H1 (cell line): Measurements from ENCODE around the gene NDUFA6. TPM values are rescaled to one million over a fixed set of nuclear protein-coding genes. Genes with fewer than 3 reads are reported as not detected.

ENCODE experiments used
- CTCF ChIA-PET: fragments of 300-600 bp; sonication (Branson Sonifier 250); formaldehyde crosslinking; loops from one replicate; lab custom pipeline; 2021; ENCODE audit not compliant: partially characterized antibody; lab: Charles Lee
- POLR2A ChIA-PET: fragments of 300-600 bp; sonication (Branson Sonifier 250); formaldehyde crosslinking; loops from one replicate; lab custom pipeline; 2021; ENCODE audit warnings: inconsistent platforms; ENCODE audit not compliant: partially characterized antibody; lab: Charles Lee
- DNase-seq, 2 experiments: peaks; one replicate each; pipeline versions ENCODE4 v3.0.0 to v3.0.0-alpha.2; 2010 to 2022; ENCODE audit warnings: low spot score in 2 of 2, low read depth in 1 of 2, mixed read lengths in 1 of 2
- FAIRE-seq: peaks from 2 replicates; lab custom pipeline; 2011; peaks lifted over from hg19 to GRCh38; lab: Jason Lieb, UNC
- H2AFZ ChIP-seq: 2 replicates; pipeline ENCODE4 v1.8.1; 2012; ENCODE audit warnings: low read length, inconsistent platforms
- H2AK5ac ChIP-seq: 2 replicates; pipeline ENCODE4 v1.6.1; 2013; ENCODE audit warnings: low read depth, low read length
- H2BK120ac ChIP-seq: replicated peaks from 2 replicates; pipeline ENCODE3; 2013; ENCODE audit warnings: low read depth, low read length, inconsistent platforms
- H2BK12ac ChIP-seq: 2 replicates; pipeline ENCODE4 v1.6.1; 2013; ENCODE audit warnings: low read depth, low read length
- H2BK15ac ChIP-seq: 2 replicates; pipeline ENCODE4 v1.6.1; 2013; ENCODE audit warnings: low read length
- H2BK20ac ChIP-seq: 2 replicates; pipeline ENCODE4 v1.6.1; 2013; ENCODE audit warnings: low read length
- H2BK5ac ChIP-seq: 2 replicates; pipeline ENCODE4 v1.6.1; 2013; ENCODE audit warnings: low read depth, low read length
- H3K14ac ChIP-seq: 2 replicates; pipeline ENCODE4 v1.6.1; 2013; ENCODE audit warnings: inconsistent platforms; ENCODE audit not compliant: insufficient read length
- H3K18ac ChIP-seq: 2 replicates; pipeline ENCODE4 v1.6.1; 2013; ENCODE audit warnings: low read length; ENCODE audit errors: extremely low read depth
- H3K23ac ChIP-seq: 2 replicates; pipeline ENCODE4 v1.6.1; 2013; ENCODE audit warnings: inconsistent platforms; ENCODE audit not compliant: insufficient read length
- H3K23me2 ChIP-seq: 2 replicates; pipeline ENCODE4 v1.6.1; 2013; ENCODE audit warnings: low read depth, low read length
- H3K27ac ChIP-seq: 2 replicates; pipeline ENCODE4 v1.6.1; 2011; ENCODE audit warnings: low read depth, low read length, inconsistent platforms
- H3K27me3 ChIP-seq, 4 experiments: replicated peaks in 1 of 4; 1 replicate in 1 of 4; 2 replicates in 3 of 4; pipeline versions ENCODE4 v1.6.1 to v1.8.1; 2011 to 2013; ENCODE audit warnings: low read length in 3 of 4, mild to moderate bottlenecking in 3 of 4, inconsistent platforms in 2 of 4, mixed read lengths in 2 of 4, moderate library complexity in 1 of 4; ENCODE audit not compliant: control insufficient read depth in 3 of 4, insufficient read depth in 3 of 4; ENCODE audit errors: extremely low read depth in 1 of 4
- H3K36me3 ChIP-seq, 4 experiments: 2 replicates each; pipeline versions ENCODE4 v1.6.1 to v1.8.1; 2011 to 2013; ENCODE audit warnings: mild to moderate bottlenecking in 4 of 4, low read length in 3 of 4, moderate library complexity in 2 of 4, control low read depth in 1 of 4, inconsistent platforms in 1 of 4; ENCODE audit not compliant: insufficient read depth in 4 of 4, control insufficient read depth in 2 of 4
- H3K4ac ChIP-seq: replicated peaks from 2 replicates; pipeline ENCODE3; 2013; ENCODE audit warnings: low read length, low read depth, mixed read lengths, inconsistent platforms; ENCODE audit not compliant: insufficient read length
- H3K4me1 ChIP-seq, 4 experiments: replicated peaks in 1 of 4; 1 replicate in 1 of 4; 2 replicates in 3 of 4; pipeline versions ENCODE4 v1.6.1 to v1.8.1; 2011 to 2013; ENCODE audit warnings: low read length in 3 of 4, inconsistent platforms in 2 of 4, mixed read lengths in 1 of 4; ENCODE audit not compliant: insufficient read depth in 4 of 4, control insufficient read depth in 3 of 4
- H3K4me2 ChIP-seq, 2 experiments: 2 replicates each; pipeline versions ENCODE4 v1.6.1 to v1.8.1; 2011 to 2013; ENCODE audit warnings: low read depth in 2 of 2, low read length in 2 of 2, control low read depth in 1 of 2, inconsistent platforms in 1 of 2, mild to moderate bottlenecking in 1 of 2; ENCODE audit not compliant: insufficient read depth in 1 of 2
- H3K4me3 ChIP-seq, 4 experiments: fragments of 200-600, 300-600 bp in 1 of 4; sonication (generic), shearing (Covaris generic), sonication (Bioruptor Twin) in 1 of 4; 2 replicates each; pipeline versions ENCODE4 v1.5.1 to v1.8.1; 2011 to 2016; ENCODE audit warnings: low read length in 4 of 4, low read depth in 3 of 4, control low read depth in 2 of 4, inconsistent platforms in 2 of 4, mild to moderate bottlenecking in 2 of 4, mixed read lengths in 1 of 4, moderate library complexity in 1 of 4; ENCODE audit not compliant: insufficient read depth in 2 of 4; ENCODE audit errors: extremely low read depth in 1 of 4
- H3K56ac ChIP-seq: replicated peaks from 2 replicates; pipeline ENCODE3; 2013; ENCODE audit warnings: low read depth, mild to moderate bottlenecking, mixed read lengths, low read length, inconsistent platforms; ENCODE audit not compliant: insufficient read length
- H3K79me1 ChIP-seq: 2 replicates; pipeline ENCODE4 v1.6.1; 2013; ENCODE audit warnings: low read depth, low read length, control low read depth
- H3K79me2 ChIP-seq, 2 experiments: 2 replicates each; pipeline versions ENCODE4 v1.6.1 to v1.8.1; 2012 to 2013; ENCODE audit warnings: low read length in 2 of 2, mild to moderate bottlenecking in 2 of 2, inconsistent platforms in 1 of 2; ENCODE audit not compliant: insufficient read depth in 2 of 2, control insufficient read depth in 1 of 2
- H3K9ac ChIP-seq, 4 experiments: replicated peaks in 1 of 4; 1 replicate in 1 of 4; 2 replicates in 3 of 4; pipeline versions ENCODE4 v1.6.1 to v1.8.1; 2011 to 2013; ENCODE audit warnings: low read depth in 3 of 4, low read length in 3 of 4, control low read depth in 2 of 4, mild to moderate bottlenecking in 2 of 4, moderate library complexity in 2 of 4, inconsistent platforms in 1 of 4; ENCODE audit errors: extremely low read depth in 1 of 4
- H3K9me3 ChIP-seq, 2 experiments: 2 replicates each; pipeline versions ENCODE4 v1.6.1 to v1.8.1; 2012 to 2013; ENCODE audit warnings: mild to moderate bottlenecking in 2 of 2, moderate library complexity in 2 of 2, control low read depth in 1 of 2, inconsistent platforms in 1 of 2, low read depth in 1 of 2, low read length in 1 of 2, mixed read lengths in 1 of 2; ENCODE audit not compliant: insufficient read depth in 2 of 2
- H4K20me1 ChIP-seq, 2 experiments: replicated peaks in 1 of 2; 2 replicates each; pipeline versions ENCODE3 to v1.8.1; 2011 to 2013; ENCODE audit warnings: inconsistent platforms in 2 of 2, low read length in 2 of 2, mild to moderate bottlenecking in 1 of 2; ENCODE audit not compliant: insufficient read depth in 2 of 2, control insufficient read depth in 1 of 2
- H4K5ac ChIP-seq: 2 replicates; pipeline ENCODE4 v1.6.1; 2013; ENCODE audit warnings: low read length, low read depth, mixed read lengths, inconsistent platforms; ENCODE audit not compliant: insufficient read length
- H4K8ac ChIP-seq: 2 replicates; pipeline ENCODE4 v1.8.0; 2013; ENCODE audit warnings: mild to moderate bottlenecking, moderate library complexity, low read length, inconsistent platforms; ENCODE audit not compliant: insufficient read depth; ENCODE audit errors: extremely low read depth
- H4K91ac ChIP-seq: replicated peaks from 2 replicates; pipeline ENCODE3; 2013; ENCODE audit warnings: low read length, mixed read lengths, inconsistent platforms; ENCODE audit not compliant: insufficient read length
- ASH2L ChIP-seq: fragments of 200-600, 300-600 bp; sonication (generic); IDR thresholded peaks from one replicate; pipeline ENCODE4 v1.7.1; 2017; ENCODE audit warnings: low read length
- CHD1 ChIP-seq: IDR thresholded peaks from 2 replicates; pipeline ENCODE4 v1.6.1; 2012; ENCODE audit warnings: low read depth, low read length, improper control_type of control experiment
- EGR1 ChIP-seq: IDR thresholded peaks from 2 replicates; pipeline ENCODE4 v1.6.1; 2011; ENCODE audit warnings: low read depth, low read length, borderline replicate concordance
- FOSL1 ChIP-seq: IDR thresholded peaks from 2 replicates; pipeline ENCODE4 v1.6.1; 2011; ENCODE audit warnings: mild to moderate bottlenecking, low read depth, low read length, moderate library complexity; ENCODE audit not compliant: insufficient read depth
- POLR2A ChIP-seq, 2 experiments: IDR thresholded peaks; 1 replicate in 1 of 2; 2 replicates in 1 of 2; pipeline ENCODE4 v1.6.1; 2011; ENCODE audit warnings: low read depth in 2 of 2, low read length in 2 of 2, mild to moderate bottlenecking in 2 of 2; ENCODE audit errors: control extremely low read depth in 1 of 2
- RAD21 ChIP-seq, 2 experiments: IDR thresholded peaks in 1 of 2; conservative IDR thresholded peaks in 1 of 2; 2 replicates each; pipeline ENCODE4 v1.6.1; 2011; ENCODE audit warnings: low read depth in 2 of 2, low read length in 2 of 2, improper control_type of control experiment in 1 of 2, inconsistent platforms in 1 of 2, mild to moderate bottlenecking in 1 of 2, moderate library complexity in 1 of 2
- RFX5 ChIP-seq: IDR thresholded peaks from 2 replicates; pipeline ENCODE4 v1.6.1; 2011; ENCODE audit warnings: low read depth, low read length, improper control_type of control experiment, borderline replicate concordance
- SP1 ChIP-seq: IDR thresholded peaks from 2 replicates; pipeline ENCODE4 v1.6.1; 2011; ENCODE audit warnings: low read depth, low read length
- TEAD4 ChIP-seq: IDR thresholded peaks from 2 replicates; pipeline ENCODE4 v1.6.1; 2012; ENCODE audit warnings: low read depth, low read length, inconsistent platforms, mixed read lengths
- WGBS, 2 experiments: shearing (Covaris generic) in 1 of 2; methylation state at CpG; one replicate each; pipeline versions ENCODE4 v1.1.6 to v1.1.7; 2013 to 2015; ENCODE audit warnings: low lambda C conversion rate in 2 of 2, mixed read lengths in 2 of 2, inconsistent platforms in 1 of 2, low coverage in 1 of 2, missing lambda C conversion rate in 1 of 2; ENCODE audit not compliant: insufficient replicate concordance in 2 of 2, insufficient coverage in 1 of 2, insufficient read length in 1 of 2; ENCODE audit errors: extremely low coverage in 1 of 2, missing lambda C conversion rate in 1 of 2; 5-methylcytosine and 5-hydroxymethylcytosine counted together
- polyA plus RNA-seq, 7 experiments: library from polyadenylated mRNA; depleted of rRNA in 3 of 7; stranded (reverse) in 5 of 7; unstranded in 2 of 7; fragments of >200 nt in 5 of 7; fragments of 200-250 nt in 2 of 7; gene quantifications; 1 replicate in 5 of 7; 2 replicates in 1 of 7; 4 replicates in 1 of 7; pipeline versions ENCODE4 v1.2.1 to v1.2.3, GENCODE V29; 2011 to 2013; ENCODE audit warnings: missing spikeins in 2 of 7, mixed read lengths in 2 of 7
- total RNA-seq: library from RNA; stranded (reverse); fragmentation: NEBNext Ultra II Directional; extraction: Animal tissue kit (Norgen Biotek cat#: 25700); gene quantifications from 2 replicates; pipeline ENCODE4 v1.2.1, GENCODE V29; 2021
- TF ChIP-seq, protein P1 (sequence below), 3 experiments: IDR thresholded peaks; 1 replicate in 2 of 3; 2 replicates in 1 of 3; pipeline versions ENCODE4 v1.5.1 to v1.6.1; 2011; ENCODE audit warnings: low read length in 3 of 3, mild to moderate bottlenecking in 3 of 3, inconsistent platforms in 2 of 3, low read depth in 1 of 3, moderate library complexity in 1 of 3; ENCODE audit not compliant: insufficient read depth in 1 of 3; ENCODE audit errors: control extremely low read depth in 1 of 3

NDUFA6 gene
- total and polyA plus RNA-seq, 2 of the 8 experiments (the other 6 are each of a cell fraction or from before 2014, with no cell fraction given), result 76.2 to 105 TPM

DNA sequence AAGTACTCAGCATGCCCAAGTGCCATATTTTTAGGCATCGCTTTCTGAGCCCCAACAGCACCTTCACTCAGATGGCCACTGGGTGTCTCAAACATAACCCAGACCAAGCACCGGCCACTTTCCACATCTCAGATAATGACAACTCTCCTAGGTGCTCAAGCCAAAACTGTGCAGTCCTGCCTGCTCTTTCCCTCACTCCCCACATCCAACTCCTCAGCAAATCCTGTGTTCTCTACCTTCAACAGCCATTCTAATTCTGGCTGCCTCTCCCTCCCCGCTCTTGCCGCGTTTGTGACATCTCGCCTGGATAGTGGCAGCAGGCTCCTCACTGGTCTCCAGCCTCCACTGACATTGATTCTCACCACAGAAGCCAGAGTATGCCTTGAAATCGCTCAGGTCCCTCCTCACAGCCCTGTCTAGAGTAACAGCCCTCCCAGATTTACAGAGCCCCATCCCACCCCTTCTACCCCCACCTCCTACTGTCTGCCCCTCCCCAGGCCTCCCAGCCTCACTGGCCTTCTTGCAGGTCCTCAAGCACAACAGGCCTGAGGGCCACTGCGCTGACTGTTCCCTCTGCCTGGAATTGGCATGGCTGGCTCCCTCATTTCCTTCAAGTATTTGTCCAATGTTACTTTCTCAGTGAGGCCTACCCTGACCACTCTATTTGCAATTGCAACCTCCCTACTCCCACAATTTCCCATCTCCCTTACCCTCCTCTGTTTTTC is 17.8 kb downstream of the NDUFA6 start:
- Histone ChIP-seq H3K79me1 (no peaks in the 10 kb centered on the region), H3K56ac (no peak overlapping the region), H2BK12ac (0 out of 2 replicates have a peak overlapping the region, but pooled peaks have one; percentile 9), H3K23me2 (peaks cover 8% of the 10 kb centered on the region; the same call in 1 of the 2 replicates), H3K27me3 (peaks cover 0 to 9% (median 4%) of the 10 kb centered on the region in 4 experiments; a peak in 2 of 7 replicates), H2BK5ac (no peak overlapping the region), H3K79me2 (no peaks in the 10 kb centered on the region), H3K4me2 (no peak overlapping the region), H3K9me3 (no peaks in the 10 kb centered on the region), H3K27ac (no peak overlapping the region), H3K9ac (no peak overlapping the region), H3K36me3 (0 out of 8 replicates have a peak, but pooled peaks cover 0 to 3% (median 0%) of the 10 kb centered on the region in 4 experiments), H4K91ac (no peak overlapping the region), H4K8ac (no peak overlapping the region), H3K23ac (no peak overlapping the region), H4K5ac (no peak overlapping the region), H3K4me3 (no peak overlapping the region), H2AK5ac (no peak overlapping the region; the same call in 1 of the 2 replicates), H3K14ac (no peak overlapping the region), H2BK120ac (no peak overlapping the region), H3K4ac (no peak overlapping the region), H3K4me1 (peaks cover 2 to 24% (median 11%) of the 10 kb centered on the region in 4 experiments), H2BK20ac (peak overlapping the region; percentile 29), H4K20me1 (no peaks in the 10 kb centered on the region), H2BK15ac (peak overlapping the region; percentile 8; the same call in 1 of the 2 replicates), H2AFZ (no peak overlapping the region), H3K18ac (no peak overlapping the region)
- DNase-seq (no peak), FAIRE-seq (no peak)
- ChIA-PET CTCF (no interaction called here), POLR2A (interaction anchor here (2.1 to 3.3 kb wide), 2 partner anchors 10 to 17 kb away, joined by 4 to 24 read pairs; partner anchors contain the start of gene NDUFA6)
- WGBS, 2 experiments, result 85% methylated on average over 8 of the region's 8 CpGs; no CpG with 5 or more reads in 1 of the 2 experiments
- TF ChIP-seq, protein P1, sequence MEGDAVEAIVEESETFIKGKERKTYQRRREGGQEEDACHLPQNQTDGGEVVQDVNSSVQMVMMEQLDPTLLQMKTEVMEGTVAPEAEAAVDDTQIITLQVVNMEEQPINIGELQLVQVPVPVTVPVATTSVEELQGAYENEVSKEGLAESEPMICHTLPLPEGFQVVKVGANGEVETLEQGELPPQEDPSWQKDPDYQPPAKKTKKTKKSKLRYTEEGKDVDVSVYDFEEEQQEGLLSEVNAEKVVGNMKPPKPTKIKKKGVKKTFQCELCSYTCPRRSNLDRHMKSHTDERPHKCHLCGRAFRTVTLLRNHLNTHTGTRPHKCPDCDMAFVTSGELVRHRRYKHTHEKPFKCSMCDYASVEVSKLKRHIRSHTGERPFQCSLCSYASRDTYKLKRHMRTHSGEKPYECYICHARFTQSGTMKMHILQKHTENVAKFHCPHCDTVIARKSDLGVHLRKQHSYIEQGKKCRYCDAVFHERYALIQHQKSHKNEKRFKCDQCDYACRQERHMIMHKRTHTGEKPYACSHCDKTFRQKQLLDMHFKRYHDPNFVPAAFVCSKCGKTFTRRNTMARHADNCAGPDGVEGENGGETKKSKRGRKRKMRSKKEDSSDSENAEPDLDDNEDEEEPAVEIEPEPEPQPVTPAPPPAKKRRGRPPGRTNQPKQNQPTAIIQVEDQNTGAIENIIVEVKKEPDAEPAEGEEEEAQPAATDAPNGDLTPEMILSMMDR (IDR thresholded peaks at IDR 0.05; ENCODE audit: control extremely low read depth in 1 of 3, insufficient read depth in 1 of 3, low read depth in 1 of 3, low read length in 3 of 3), result peak; percentile 5 to 29 (median 6); a peak in 2 of 4 replicates
- TF ChIP-seq FOSL1, result no peak
- TF ChIP-seq CHD1, result no peak
- TF ChIP-seq TEAD4, result no peak
- TF ChIP-seq RAD21 (IDR thresholded peaks at IDR 0.05 in 1 of 2, conservative IDR thresholded peaks at IDR 0.05 in 1 of 2; ENCODE audit: low read depth in 2 of 2, low read length in 2 of 2), result 0 out of 4 replicates have a peak, but pooled peaks of 1 of the 2 experiments have one; percentile 9
- no peak for TF ChIP-seq EGR1
- TF ChIP-seq ASH2L, result no peak
- no peak for TF ChIP-seq RFX5
- no peak for TF ChIP-seq SP1
- no peak for TF ChIP-seq POLR2A (IDR thresholded peaks at IDR 0.05; ENCODE audit: control extremely low read depth in 1 of 2, low read depth in 2 of 2, low read length in 2 of 2)
